T-helper 2 cell (primary cell): ENCODE measurements around the gene ZBED5.

Experiments
- DNase-seq, 5 experiments: peaks; one replicate each; pipeline versions ENCODE4 v3.0.0 to v3.0.0-alpha.2; 2012 to 2022

The ZBED5 gene

GRCh38 chr11:10878408-10879214 is 20.8 kb upstream of the ZBED5 start:
- DNase-seq: peak in 2 of 5 experiments; percentile 32 to 64

- DNase-seq: no peak
Observed at GRCh38 chr11:10876158-10876557, 18.3 kb upstream of the ZBED5 start.

GRCh38 chr11:10875430-10876021 is 17.7 kb upstream of the ZBED5 start:
- DNase-seq: no peak

- no peak for DNase-seq
Observed at GRCh38 chr11:10872097-10872496, 14.2 kb upstream of the ZBED5 start.

GRCh38 chr11:10868352-10868751 is 10.5 kb upstream of the ZBED5 start:
- DNase-seq: peak in 1 of 5 experiments; percentile 17

- DNase-seq: no peak
Observed at GRCh38 chr11:10866893-10867331, 9.1 kb upstream of the ZBED5 start.

GRCh38 chr11:10865837-10866270 is 8.0 kb upstream of the ZBED5 start:
- no peak for DNase-seq

- no peak for DNase-seq
Observed at GRCh38 chr11:10864688-10865087, 6.8 kb upstream of the ZBED5 start.

GRCh38 chr11:10862446-10862845 is 4.6 kb upstream of the ZBED5 start:
- peak in 1 of 5 experiments; percentile 43 for DNase-seq

- no peak for DNase-seq
Observed at GRCh38 chr11:10861799-10862198, 3.9 kb upstream of the ZBED5 start.

GRCh38 chr11:10861047-10861446 is 3.2 kb upstream of the ZBED5 start:
- DNase-seq: no peak

GRCh38 chr11:10858439-10859325 is 829 bp upstream of the ZBED5 start:
- DNase-seq: peak in 4 of 5 experiments; percentile 17 to 61 (median 28)

- no peak for DNase-seq
Observed at GRCh38 chr11:10857459-10857708, 469 bp downstream of the ZBED5 start.

GRCh38 chr11:10856689-10857458 is 979 bp downstream of the ZBED5 start:
- DNase-seq: peak in 1 of 5 experiments; percentile 2

- no peak for DNase-seq
Observed at GRCh38 chr11:10855295-10855694, 2.6 kb downstream of the ZBED5 start.

- no peak for DNase-seq
Observed at GRCh38 chr11:10847960-10848860, 9.6 kb downstream of the ZBED5 start.

GRCh38 chr11:10846660-10847059 is 11.2 kb downstream of the ZBED5 start:
- no peak for DNase-seq

GRCh38 chr11:10845589-10845988 is 12.3 kb downstream of the ZBED5 start:
- DNase-seq: no peak

- DNase-seq: no peak
Observed at GRCh38 chr11:10844796-10845195, 13.1 kb downstream of the ZBED5 start.

- DNase-seq: no peak
Observed at GRCh38 chr11:10844356-10844755, 13.5 kb downstream of the ZBED5 start.

- DNase-seq: no peak
Observed at GRCh38 chr11:10838881-10839280, 19.0 kb downstream of the ZBED5 start.

GRCh38 chr11:10838083-10838482 is 19.8 kb downstream of the ZBED5 start:
- no peak for DNase-seq
